Adrenal gland (tissue), 5 donors: ENCODE data around the gene BAG5.

Experiments used
- POLR2A ChIP-seq, 2 donors: fragments of 450-650 bp; IDR thresholded peaks; one replicate each; pipeline ENCODE4 v1.6.1; 2017; ENCODE audit warnings: antibody characterized with exemption in 2 of 2, mild to moderate bottlenecking in 2 of 2, moderate library complexity in 1 of 2
- TF ChIP-seq, protein P1 (sequence below), 6 experiments: fragments of 450-650 bp in 4 of 6; fragments of 200-600 bp in 2 of 6; sonication (generic) in 1 of 6; IDR thresholded peaks; 1 replicate in 5 of 6; 2 replicates in 1 of 6; pipeline versions ENCODE4 v1.5.1 to v1.8.0; 2016 to 2021; ENCODE audit warnings: antibody characterized with exemption in 6 of 6, mild to moderate bottlenecking in 2 of 6, moderate library complexity in 1 of 6
- donor health status: DM: no; HTN: no; CAD: no.

DNA sequence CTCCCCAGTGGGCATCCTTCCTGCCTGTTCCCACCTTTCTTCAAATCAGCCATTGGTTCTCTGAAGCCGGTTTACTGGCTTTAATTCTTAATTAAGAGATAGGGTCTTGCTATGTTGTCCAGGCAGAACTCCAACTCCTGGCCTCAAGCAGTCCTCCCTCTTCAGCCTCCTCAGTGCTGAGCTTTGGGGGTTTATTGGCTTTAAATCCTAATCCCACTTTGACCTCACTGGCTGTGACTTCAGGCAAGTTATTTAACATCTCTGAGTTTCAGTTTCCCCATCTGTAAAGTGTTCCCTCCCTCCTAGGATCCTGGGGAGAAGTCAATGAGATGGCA is 35.6 kb downstream of the BAG5 start:
- TF ChIP-seq POLR2A (IDR thresholded peaks at IDR 0.05), result no peak
- TF ChIP-seq, protein P1, sequence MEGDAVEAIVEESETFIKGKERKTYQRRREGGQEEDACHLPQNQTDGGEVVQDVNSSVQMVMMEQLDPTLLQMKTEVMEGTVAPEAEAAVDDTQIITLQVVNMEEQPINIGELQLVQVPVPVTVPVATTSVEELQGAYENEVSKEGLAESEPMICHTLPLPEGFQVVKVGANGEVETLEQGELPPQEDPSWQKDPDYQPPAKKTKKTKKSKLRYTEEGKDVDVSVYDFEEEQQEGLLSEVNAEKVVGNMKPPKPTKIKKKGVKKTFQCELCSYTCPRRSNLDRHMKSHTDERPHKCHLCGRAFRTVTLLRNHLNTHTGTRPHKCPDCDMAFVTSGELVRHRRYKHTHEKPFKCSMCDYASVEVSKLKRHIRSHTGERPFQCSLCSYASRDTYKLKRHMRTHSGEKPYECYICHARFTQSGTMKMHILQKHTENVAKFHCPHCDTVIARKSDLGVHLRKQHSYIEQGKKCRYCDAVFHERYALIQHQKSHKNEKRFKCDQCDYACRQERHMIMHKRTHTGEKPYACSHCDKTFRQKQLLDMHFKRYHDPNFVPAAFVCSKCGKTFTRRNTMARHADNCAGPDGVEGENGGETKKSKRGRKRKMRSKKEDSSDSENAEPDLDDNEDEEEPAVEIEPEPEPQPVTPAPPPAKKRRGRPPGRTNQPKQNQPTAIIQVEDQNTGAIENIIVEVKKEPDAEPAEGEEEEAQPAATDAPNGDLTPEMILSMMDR (IDR thresholded peaks at IDR 0.05), result no peak
